Fibroblast of lung (primary cell): ENCODE measurements around the gene RANBP10. TPM values are rescaled to one million over a fixed set of nuclear protein-coding genes. Genes with fewer than 3 reads are reported as not detected.

ENCODE experiments used
- DNase-seq, 2 donors: peaks; one replicate each; pipeline versions ENCODE4 v3.0.0 to v3.0.0-alpha.2; 2010; ENCODE audit warnings: low read depth in 2 of 2
- H2AFZ ChIP-seq: 2 replicates; pipeline ENCODE4 v1.5.1; 2012; ENCODE audit warnings: low read length, control low read depth, inconsistent platforms
- H3K27ac ChIP-seq: 2 replicates; pipeline ENCODE4 v1.5.1; 2011; ENCODE audit warnings: low read length, control low read depth; ENCODE audit not compliant: insufficient read depth
- H3K27me3 ChIP-seq: 2 replicates; pipeline ENCODE4 v1.5.1; 2011; ENCODE audit warnings: mild to moderate bottlenecking, low read length; ENCODE audit not compliant: control insufficient read depth, insufficient read depth
- H3K36me3 ChIP-seq: 2 replicates; pipeline ENCODE4 v1.5.1; 2011; ENCODE audit warnings: low read length; ENCODE audit not compliant: control insufficient read depth, insufficient read depth
- H3K4me1 ChIP-seq: 2 replicates; pipeline ENCODE4 v1.5.1; 2011; ENCODE audit warnings: low read length; ENCODE audit not compliant: control insufficient read depth, insufficient read depth; ENCODE audit errors: extremely low read depth
- H3K4me2 ChIP-seq: 2 replicates; pipeline ENCODE4 v1.5.1; 2011; ENCODE audit warnings: low read length, control low read depth; ENCODE audit not compliant: insufficient read depth; ENCODE audit errors: extremely low read depth
- H3K4me3 ChIP-seq, 4 experiments: fragments of 200-600 bp in 1 of 4; sonication (generic) in 1 of 4; replicated peaks in 1 of 4; 2 replicates each; pipeline ENCODE4 v1.5.1; 2011 to 2016; ENCODE audit warnings: low read length in 4 of 4, low read depth in 3 of 4, mild to moderate bottlenecking in 3 of 4, control low read depth in 2 of 4, inconsistent platforms in 1 of 4, mixed read lengths in 1 of 4; ENCODE audit not compliant: insufficient read depth in 1 of 4; ENCODE audit errors: control extremely low read depth in 1 of 4
- H3K79me2 ChIP-seq: 2 replicates; pipeline ENCODE4 v1.5.1; 2012; ENCODE audit warnings: mild to moderate bottlenecking, low read length, inconsistent platforms; ENCODE audit not compliant: control insufficient read depth, insufficient read depth
- H3K9ac ChIP-seq: 2 replicates; pipeline ENCODE4 v1.5.1; 2011; ENCODE audit warnings: mild to moderate bottlenecking, low read length, control low read depth; ENCODE audit not compliant: insufficient read depth
- H3K9me3 ChIP-seq: 2 replicates; pipeline ENCODE4 v1.5.1; 2012; ENCODE audit warnings: low read depth, low read length; ENCODE audit not compliant: control insufficient read depth, insufficient read depth
- H4K20me1 ChIP-seq: 2 replicates; pipeline ENCODE4 v1.5.1; 2011; ENCODE audit warnings: low read length; ENCODE audit not compliant: control insufficient read depth, insufficient read depth; ENCODE audit errors: extremely low read depth
- EZH2 ChIP-seq: IDR thresholded peaks from 2 replicates; pipeline ENCODE4 v1.5.1; 2012; ENCODE audit warnings: low read length, control low read depth, mild to moderate bottlenecking; ENCODE audit errors: missing control alignments
- polyA plus RNA-seq, 2 donors: library from polyadenylated mRNA; depleted of rRNA in 1 of 2; stranded (reverse) in 1 of 2; unstranded in 1 of 2; fragments of >200 nt; gene quantifications; 2 replicates each; pipeline ENCODE4 v1.2.1, GENCODE V29; 2011 to 2012; ENCODE audit warnings: missing spikeins in 1 of 2
- total RNA-seq: library from RNA; depleted of rRNA; stranded (reverse); fragments of >200 nt; gene quantifications from 2 replicates; pipeline ENCODE4 v1.2.1, GENCODE V29; 2014
- TF ChIP-seq, protein P1 (sequence below), 2 donors: IDR thresholded peaks in 1 of 2; conservative IDR thresholded peaks in 1 of 2; 1 replicate in 1 of 2; 2 replicates in 1 of 2; pipeline ENCODE4 v1.5.1; 2011 to 2012; ENCODE audit warnings: low read length in 2 of 2, control low read depth in 1 of 2, inconsistent platforms in 1 of 2, low read depth in 1 of 2, mild to moderate bottlenecking in 1 of 2

The RANBP10 gene
- total and polyA plus RNA-seq, 2 donors (not counting 1 experiment from before 2014, with no cell fraction given): 4.6 to 7.1 TPM

DNA sequence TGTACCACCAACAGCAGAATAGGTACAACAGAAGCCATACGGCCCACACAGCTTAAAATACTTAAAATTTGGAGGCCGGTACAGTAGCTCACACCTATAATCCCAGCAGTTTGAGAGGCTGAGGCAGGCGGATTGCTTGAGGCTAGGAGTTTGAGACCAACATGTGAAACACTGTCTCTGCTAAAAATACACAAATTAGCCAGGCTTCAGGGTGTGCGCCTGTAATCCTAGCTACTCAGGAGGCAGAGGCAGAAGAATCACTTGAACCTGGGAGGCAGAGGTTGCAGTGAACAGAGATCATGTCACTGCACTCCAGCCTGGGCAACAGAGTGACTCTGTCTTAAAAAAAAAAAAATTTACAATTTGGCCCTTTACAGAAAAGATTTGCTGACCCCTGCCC is 104.2 kb downstream of the RANBP10 start:
- Histone ChIP-seq H4K20me1 (no peaks in the 10 kb centered on the region), H2AFZ (no peak overlapping the region), H3K27me3 (no peaks in the 10 kb centered on the region), H3K9me3 (no peaks in the 10 kb centered on the region), H3K4me3 (no peak overlapping the region), H3K4me1 (no peaks in the 10 kb centered on the region), H3K36me3 (no peaks in the 10 kb centered on the region), H3K79me2 (no peaks in the 10 kb centered on the region), H3K9ac (no peak overlapping the region), H3K27ac (no peak overlapping the region), H3K4me2 (no peak overlapping the region)
- DNase-seq: no peak
- TF ChIP-seq, protein P1, sequence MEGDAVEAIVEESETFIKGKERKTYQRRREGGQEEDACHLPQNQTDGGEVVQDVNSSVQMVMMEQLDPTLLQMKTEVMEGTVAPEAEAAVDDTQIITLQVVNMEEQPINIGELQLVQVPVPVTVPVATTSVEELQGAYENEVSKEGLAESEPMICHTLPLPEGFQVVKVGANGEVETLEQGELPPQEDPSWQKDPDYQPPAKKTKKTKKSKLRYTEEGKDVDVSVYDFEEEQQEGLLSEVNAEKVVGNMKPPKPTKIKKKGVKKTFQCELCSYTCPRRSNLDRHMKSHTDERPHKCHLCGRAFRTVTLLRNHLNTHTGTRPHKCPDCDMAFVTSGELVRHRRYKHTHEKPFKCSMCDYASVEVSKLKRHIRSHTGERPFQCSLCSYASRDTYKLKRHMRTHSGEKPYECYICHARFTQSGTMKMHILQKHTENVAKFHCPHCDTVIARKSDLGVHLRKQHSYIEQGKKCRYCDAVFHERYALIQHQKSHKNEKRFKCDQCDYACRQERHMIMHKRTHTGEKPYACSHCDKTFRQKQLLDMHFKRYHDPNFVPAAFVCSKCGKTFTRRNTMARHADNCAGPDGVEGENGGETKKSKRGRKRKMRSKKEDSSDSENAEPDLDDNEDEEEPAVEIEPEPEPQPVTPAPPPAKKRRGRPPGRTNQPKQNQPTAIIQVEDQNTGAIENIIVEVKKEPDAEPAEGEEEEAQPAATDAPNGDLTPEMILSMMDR (conservative IDR thresholded peaks at IDR 0.05 in 1 of 2, IDR thresholded peaks at IDR 0.05 in 1 of 2; ENCODE audit: low read depth in 1 of 2, low read length in 2 of 2): no peak
- TF ChIP-seq EZH2: no peak

DNA sequence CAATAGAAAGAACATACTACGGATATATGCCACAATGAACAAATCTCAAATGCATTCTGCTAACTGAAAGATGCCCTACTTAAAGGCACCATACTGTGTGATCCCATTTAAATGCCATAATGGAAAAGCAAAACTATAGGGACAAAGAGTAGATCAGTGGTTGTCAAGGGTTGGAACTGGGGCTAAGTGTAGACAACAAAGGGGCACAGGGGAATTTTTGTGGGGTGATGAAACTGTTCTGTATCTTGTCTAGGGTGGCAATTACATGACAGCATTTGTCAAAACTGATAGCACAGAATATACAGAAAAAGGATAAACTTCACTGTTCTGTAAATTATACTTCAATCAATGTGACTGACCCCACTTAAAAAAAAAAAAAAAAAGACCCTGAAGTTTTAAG is 104.9 kb downstream of the RANBP10 start:
- Histone ChIP-seq H3K27me3 (no peaks in the 10 kb centered on the region), H3K4me3 (no peak overlapping the region), H3K36me3 (no peaks in the 10 kb centered on the region), H3K9ac (no peak overlapping the region), H3K4me2 (no peak overlapping the region), H4K20me1 (no peaks in the 10 kb centered on the region), H3K4me1 (no peaks in the 10 kb centered on the region), H3K79me2 (no peaks in the 10 kb centered on the region), H3K27ac (no peak overlapping the region), H3K9me3 (no peaks in the 10 kb centered on the region), H2AFZ (no peak overlapping the region)
- DNase-seq: no peak
- TF ChIP-seq EZH2: no peak
- TF ChIP-seq, protein P1 (conservative IDR thresholded peaks at IDR 0.05 in 1 of 2, IDR thresholded peaks at IDR 0.05 in 1 of 2; ENCODE audit: low read depth in 1 of 2, low read length in 2 of 2): no peak

DNA sequence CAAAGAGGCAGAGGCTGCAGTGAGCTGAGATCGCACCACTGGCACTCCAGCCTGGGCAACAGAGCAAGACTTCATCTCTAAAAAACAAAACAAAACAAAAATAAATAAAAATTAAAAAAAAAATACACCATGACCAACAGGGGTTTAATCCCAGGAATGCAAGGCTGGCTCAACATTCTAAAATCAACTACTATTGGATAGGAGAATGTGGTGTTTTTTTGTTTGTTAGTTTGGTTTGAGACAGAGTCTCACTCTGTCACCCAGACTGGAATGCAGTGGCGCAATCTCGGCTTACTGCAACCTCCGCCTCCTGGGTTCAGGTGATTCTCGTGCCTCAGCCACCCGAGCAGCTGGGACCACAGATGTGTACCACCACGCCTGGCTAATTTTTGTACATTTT is 107.1 kb downstream of the RANBP10 start:
- Histone ChIP-seq H3K36me3 (no peaks in the 10 kb centered on the region), H3K27ac (no peak overlapping the region), H3K9me3 (no peaks in the 10 kb centered on the region), H3K9ac (no peak overlapping the region), H3K4me2 (no peak overlapping the region), H4K20me1 (no peaks in the 10 kb centered on the region), H2AFZ (no peak overlapping the region), H3K79me2 (no peaks in the 10 kb centered on the region), H3K4me1 (no peaks in the 10 kb centered on the region), H3K4me3 (no peak overlapping the region), H3K27me3 (no peaks in the 10 kb centered on the region)
- DNase-seq: no peak
- no peak for TF ChIP-seq EZH2
- TF ChIP-seq, protein P1 (conservative IDR thresholded peaks at IDR 0.05 in 1 of 2, IDR thresholded peaks at IDR 0.05 in 1 of 2; ENCODE audit: low read depth in 1 of 2, low read length in 2 of 2): no peak
